Body of pancreas (tissue), 4 donors: Measurements from ENCODE around the gene TASOR2. TPM values are rescaled to one million over a fixed set of nuclear protein-coding genes. Genes with fewer than 3 reads are reported as not detected.

Source experiments
- ATAC-seq: fragments of 150-250 bp; one replicate; pipeline ENCODE4 v1.9.1; 2016
- DNase-seq, 4 donors: peaks; one replicate each; pipeline ENCODE4 v3.0.0-alpha.2; 2019
- H3K27ac ChIP-seq, 4 donors: fragments of 200-600 bp; sonication (generic); 1 replicate in 3 of 4; 2 replicates in 1 of 4; pipeline versions ENCODE4 v1.5.1 to v1.6.1; 2016 to 2019; ENCODE audit warnings: mild to moderate bottlenecking in 1 of 4, mixed read lengths in 1 of 4, moderate library complexity in 1 of 4
- H3K27me3 ChIP-seq, 2 donors: fragments of 200-600 bp; sonication (generic); one replicate each; pipeline ENCODE4 v1.6.0; 2016; ENCODE audit warnings: mild to moderate bottlenecking in 1 of 2
- H3K36me3 ChIP-seq, 2 donors: fragments of 200-600 bp; sonication (generic); replicated peaks in 1 of 2; 2 replicates each; pipeline ENCODE4 v1.5.1; 2016; ENCODE audit warnings: low read depth in 2 of 2; ENCODE audit not compliant: insufficient read depth in 1 of 2
- H3K4me1 ChIP-seq: fragments of 200-600 bp; sonication (generic); one replicate; pipeline ENCODE4 v1.6.0; 2016
- H3K4me3 ChIP-seq, 2 donors: fragments of 200-600 bp; sonication (generic); 1 replicate in 1 of 2; 2 replicates in 1 of 2; pipeline ENCODE4 v1.5.1; 2016 to 2019
- H3K9me3 ChIP-seq, 3 donors: fragments of 200-600 bp; sonication (generic); 1 replicate in 2 of 3; 2 replicates in 1 of 3; pipeline ENCODE4 v1.5.1; 2016
- POLR2A ChIP-seq, 3 donors: fragments of 450-650 bp; IDR thresholded peaks; one replicate each; pipeline ENCODE4 v1.6.1; 2016; ENCODE audit warnings: antibody characterized with exemption in 3 of 3, mild to moderate bottlenecking in 2 of 3
- WGBS, 2 donors: methylation state at CpG; one replicate each; pipeline ENCODE4 v1.1.5; 2017; 5-methylcytosine and 5-hydroxymethylcytosine counted together
- intact Hi-C: fragments of 100-400 bp; cut with DNase I; formaldehyde crosslinking; loops from one replicate; pipeline ENCODE4 v1.15.1; 2023
- total RNA-seq, 2 donors: library from RNA; depleted of rRNA; stranded (reverse); fragments of >200 nt; gene quantifications; one replicate each; pipeline ENCODE4 v1.1.0, GENCODE V29; 2016
- TF ChIP-seq, protein P1 (sequence below), 7 experiments: fragments of 450-650 bp in 4 of 7; fragments of 200-600 bp in 3 of 7; sonication (generic) in 3 of 7; IDR thresholded peaks; one replicate each; pipeline ENCODE4 v1.5.1; 2016 to 2019; ENCODE audit warnings: antibody characterized with exemption in 7 of 7

The TASOR2 gene
- total RNA-seq, 2 donors from 2014 or later: 47.2 to 114 TPM

DNA sequence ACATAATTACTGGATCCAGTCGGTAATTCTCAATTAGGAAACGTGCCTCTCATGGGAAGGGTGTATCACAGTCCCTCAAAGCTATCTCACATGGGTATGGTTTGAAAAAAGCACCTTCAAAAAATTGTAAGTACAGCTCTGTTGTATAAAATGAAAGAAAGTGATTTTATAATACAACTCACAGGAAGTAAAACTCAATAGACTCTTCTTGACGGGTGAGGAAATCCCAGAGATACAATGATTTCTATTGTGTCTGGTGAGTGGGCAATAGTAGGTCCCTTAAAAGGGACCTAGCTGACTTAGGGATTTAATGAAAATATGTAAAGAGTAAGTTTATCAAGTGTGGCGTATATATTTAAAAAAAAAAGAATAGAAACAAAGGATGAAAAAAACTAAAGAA lies 27.0 kb downstream of the TASOR2 start:
- no peak overlapping the region for H3K4me3 ChIP-seq
- H3K9me3 ChIP-seq: no peaks in the 10 kb centered on the region
- TF ChIP-seq POLR2A (IDR thresholded peaks at IDR 0.05): no peak
- TF ChIP-seq, protein P1, sequence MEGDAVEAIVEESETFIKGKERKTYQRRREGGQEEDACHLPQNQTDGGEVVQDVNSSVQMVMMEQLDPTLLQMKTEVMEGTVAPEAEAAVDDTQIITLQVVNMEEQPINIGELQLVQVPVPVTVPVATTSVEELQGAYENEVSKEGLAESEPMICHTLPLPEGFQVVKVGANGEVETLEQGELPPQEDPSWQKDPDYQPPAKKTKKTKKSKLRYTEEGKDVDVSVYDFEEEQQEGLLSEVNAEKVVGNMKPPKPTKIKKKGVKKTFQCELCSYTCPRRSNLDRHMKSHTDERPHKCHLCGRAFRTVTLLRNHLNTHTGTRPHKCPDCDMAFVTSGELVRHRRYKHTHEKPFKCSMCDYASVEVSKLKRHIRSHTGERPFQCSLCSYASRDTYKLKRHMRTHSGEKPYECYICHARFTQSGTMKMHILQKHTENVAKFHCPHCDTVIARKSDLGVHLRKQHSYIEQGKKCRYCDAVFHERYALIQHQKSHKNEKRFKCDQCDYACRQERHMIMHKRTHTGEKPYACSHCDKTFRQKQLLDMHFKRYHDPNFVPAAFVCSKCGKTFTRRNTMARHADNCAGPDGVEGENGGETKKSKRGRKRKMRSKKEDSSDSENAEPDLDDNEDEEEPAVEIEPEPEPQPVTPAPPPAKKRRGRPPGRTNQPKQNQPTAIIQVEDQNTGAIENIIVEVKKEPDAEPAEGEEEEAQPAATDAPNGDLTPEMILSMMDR (IDR thresholded peaks at IDR 0.05): no peak
- ATAC-seq (no peak), DNase-seq (no peak)
- H3K36me3 ChIP-seq: no peaks in the 10 kb centered on the region
- H3K4me1 ChIP-seq: no peaks in the 10 kb centered on the region
- 68 to 78% methylated on average over 4 of the region's 4 CpGs for WGBS, 2 donors
- intact Hi-C loops: no loop called here
- H3K27me3 ChIP-seq: no peaks in the 10 kb centered on the region
- no peak overlapping the region for H3K27ac ChIP-seq

DNA sequence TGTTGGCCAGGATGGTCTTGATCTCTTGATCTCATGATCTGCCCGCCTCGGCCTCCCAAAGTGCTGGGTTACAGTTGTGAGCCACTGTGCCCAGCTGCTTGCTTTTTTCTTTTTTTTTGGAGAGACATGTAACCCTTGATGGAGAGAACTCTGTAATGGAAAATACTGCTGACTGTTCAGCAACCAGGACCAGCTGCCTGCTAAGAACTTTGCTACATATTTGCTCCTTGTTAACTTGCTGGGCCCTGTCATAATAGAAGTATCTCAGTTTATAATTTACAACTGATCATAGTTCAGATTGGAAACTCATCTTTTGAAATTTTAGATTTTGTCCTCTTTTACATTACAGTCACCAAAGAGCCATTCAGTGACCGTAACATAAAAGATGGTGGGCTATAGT lies 34.9 kb downstream of the TASOR2 start:
- Histone ChIP-seq H3K27ac (no peak overlapping the region), H3K4me1 (no peaks in the 10 kb centered on the region), H3K36me3 (peaks cover 0 to 6% of the 10 kb centered on the region in 2 donors), H3K27me3 (no peaks in the 10 kb centered on the region), H3K9me3 (no peaks in the 10 kb centered on the region), H3K4me3 (no peak overlapping the region)
- DNase-seq (no peak), ATAC-seq (no peak)
- WGBS, 2 donors: 95 to 99% methylated on average over 3 of the region's 3 CpGs
- no peak for TF ChIP-seq POLR2A (IDR thresholded peaks at IDR 0.05)
- TF ChIP-seq, protein P1 (IDR thresholded peaks at IDR 0.05): no peak
- intact Hi-C loops: no loop called here

- H3K27me3 ChIP-seq: no peaks in the 10 kb centered on the region
- TF ChIP-seq, protein P1 (IDR thresholded peaks at IDR 0.05): no peak
- TF ChIP-seq POLR2A (IDR thresholded peaks at IDR 0.05): no peak
- WGBS, 2 donors: 95 to 98% methylated on average over 7 of the region's 7 CpGs
- intact Hi-C loops: no loop called here
- ATAC-seq: no peak
- H3K4me3 ChIP-seq: no peak overlapping the region
- no peak overlapping the region for H3K27ac ChIP-seq
- DNase-seq: no peak
- H3K4me1 ChIP-seq: no peaks in the 10 kb centered on the region
- H3K36me3 ChIP-seq: peaks cover 0 to 8% of the 10 kb centered on the region in 2 donors
- no peaks in the 10 kb centered on the region for H3K9me3 ChIP-seq
Measured at GRCh38 chr10:5720182-5720581, 35.5 kb downstream of the TASOR2 start.

- Histone ChIP-seq H3K36me3 (peaks cover 3 to 8% of the 10 kb centered on the region in 2 donors), H3K4me3 (no peak overlapping the region), H3K9me3 (no peaks in the 10 kb centered on the region), H3K27ac (no peak overlapping the region), H3K4me1 (no peaks in the 10 kb centered on the region), H3K27me3 (no peaks in the 10 kb centered on the region)
- TF ChIP-seq, protein P1 (IDR thresholded peaks at IDR 0.05): no peak
- TF ChIP-seq POLR2A (IDR thresholded peaks at IDR 0.05): no peak
- 83 to 88% methylated on average over 2 of the region's 2 CpGs for WGBS, 2 donors
- DNase-seq (no peak), ATAC-seq (no peak)
- intact Hi-C loops: no loop called here
Measured at GRCh38 chr10:5723692-5724091, 39.1 kb downstream of the TASOR2 start.

DNA sequence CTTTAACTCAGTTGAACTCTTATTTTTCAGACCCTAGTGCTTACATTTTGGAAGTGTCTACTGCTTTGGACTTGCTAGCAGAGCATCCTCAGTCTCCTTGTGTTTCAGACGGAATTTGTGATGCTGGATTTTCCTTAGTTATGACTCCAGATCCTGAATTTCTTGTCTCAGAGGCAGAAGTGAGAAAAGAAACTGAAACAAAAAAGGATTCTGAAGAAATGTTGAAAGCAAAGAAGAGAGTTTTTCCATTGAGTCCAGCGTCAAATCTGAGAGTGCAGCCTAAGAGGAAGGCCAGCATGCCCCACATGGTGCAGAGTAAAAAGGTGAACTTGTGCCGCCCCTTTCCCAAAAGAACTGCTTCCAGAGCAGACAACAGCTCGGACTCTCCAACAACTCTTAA lies 46.1 kb downstream of the TASOR2 start:
- 90 to 91% methylated on average over 4 of the region's 4 CpGs for WGBS, 2 donors
- no peak overlapping the region for H3K4me3 ChIP-seq
- no peaks in the 10 kb centered on the region for H3K27me3 ChIP-seq
- no peaks in the 10 kb centered on the region for H3K4me1 ChIP-seq
- peaks cover 8 to 12% of the 10 kb centered on the region in 2 donors for H3K36me3 ChIP-seq
- DNase-seq: no peak
- no peak for ATAC-seq
- intact Hi-C loops: no loop called here
- no peaks in the 10 kb centered on the region for H3K9me3 ChIP-seq
- no peak for TF ChIP-seq POLR2A (IDR thresholded peaks at IDR 0.05)
- TF ChIP-seq, protein P1 (IDR thresholded peaks at IDR 0.05): no peak
- no peak overlapping the region for H3K27ac ChIP-seq
